ENCODE data around the gene LGR4.

- TF ChIP-seq CTCF (IDR thresholded peaks at IDR 0.05), result peak in 2 of 5 experiments; percentile 14 to 26
- TF ChIP-seq POLR2A (IDR thresholded peaks at IDR 0.05), result peak; percentile 81 to 94
- peak; percentile 62 to 97 for TF ChIP-seq EP300 (IDR thresholded peaks at IDR 0.05)
Observed at GRCh38 chr11:27506200-27507182, 33.9 kb upstream of the LGR4 start, which contains the start of gene LIN7C.

Measured in tibial nerve (tissue), 4 donors.